ENCODE results near the gene LMBRD2. TPM values are rescaled to one million over a fixed set of nuclear protein-coding genes. Genes with fewer than 3 reads are reported as not detected.

Gene LMBRD2
- total and polyA plus RNA-seq, 2 donors (not counting 1 experiment from before 2014, with no cell fraction given) = 2.1 to 10.0 TPM

- H3K4me1 Mint-ChIP-seq = no peaks in the 10 kb centered on the region
- WGBS (ENCODE audit: insufficient coverage) = 34% methylated on average over 7 of the region's 10 CpGs
- ChIA-PET CTCF (interaction anchor here (0.7 to 2.4 kb wide), 14 partner anchors 10 to 614 kb away, joined by 3 to 15 read pairs (median 4); no protein-coding TSS in a partner anchor), POLR2A (no interaction called here)
- Histone ChIP-seq H3K27me3 (replicated peaks in 1 of 4; ENCODE audit: control extremely low read depth in 1 of 4, control insufficient read depth in 3 of 4, insufficient read depth in 4 of 4, low read length in 3 of 4) (peaks cover 0 to 2% (median 0%) of the 10 kb centered on the region in 4 experiments), H3K9me3 (ENCODE audit: control extremely low read depth in 1 of 3, control insufficient read depth in 2 of 3, insufficient read depth in 1 of 3, low read length in 2 of 3) (no peaks in the 10 kb centered on the region), H3K9ac (ENCODE audit: low read length) (no peak overlapping the region), H4K20me1 (ENCODE audit: control insufficient read depth, insufficient read depth, low read length, poor library complexity, severe bottlenecking) (no peaks in the 10 kb centered on the region), H2AFZ (ENCODE audit: insufficient read depth, low read depth, low read length, poor library complexity, severe bottlenecking) (no peak overlapping the region), H3K4me3 (ENCODE audit: control extremely low read depth in 1 of 5, extremely low read depth in 1 of 5, insufficient read depth in 1 of 5, low read depth in 2 of 5, low read length in 4 of 5) (no peak overlapping the region), H3K27ac (ENCODE audit: low read length in 2 of 2) (no peak overlapping the region), H3K4me1 (ENCODE audit: control insufficient read depth in 2 of 2, insufficient read depth in 2 of 2, low read length in 2 of 2) (no peaks in the 10 kb centered on the region), H3K79me2 (ENCODE audit: control insufficient read depth, insufficient read depth, low read length) (no peaks in the 10 kb centered on the region), H3K4me2 (replicated peaks; ENCODE audit: low read depth, low read length, poor library complexity, severe bottlenecking) (no peak overlapping the region), H3K36me3 (replicated peaks in 1 of 2; ENCODE audit: control extremely low read depth in 1 of 2, control insufficient read depth in 1 of 2, extremely low read depth in 1 of 2, insufficient read depth in 2 of 2, low read length in 1 of 2) (no peaks in the 10 kb centered on the region)
- TF ChIP-seq EZH2 (IDR thresholded peaks at IDR 0.05; ENCODE audit: borderline replicate concordance, insufficient read depth, low read depth, low read length, poor library complexity, severe bottlenecking) = no peak
- TF ChIP-seq CTCF (IDR thresholded peaks at IDR 0.05) = peak; percentile 75
- no peak overlapping the region for H3K4me3 Mint-ChIP-seq
- DNase-seq (peak; percentile 43), ATAC-seq (ENCODE audit: low read depth) (peak; percentile 63)
- peaks cover 5% of the 10 kb centered on the region for H3K9me3 Mint-ChIP-seq (ENCODE audit: insufficient read depth)
- no peak overlapping the region for H3K27ac Mint-ChIP-seq
- peaks cover 26% of the 10 kb centered on the region for H3K27me3 Mint-ChIP-seq
- intact Hi-C loops (cut with micrococcal nuclease) = loop anchor here (1.0 to 5.0 kb wide), 2 partner anchors 226 to 613 kb away; no protein-coding TSS in a partner anchor
These were observed 72.4 kb downstream of the LMBRD2 start for GRCh38 chr5:36079200-36079781.

- ATAC-seq (ENCODE audit: low read depth) = no peak
- H3K9me3 ChIP-seq (ENCODE audit: control extremely low read depth in 1 of 3, control insufficient read depth in 2 of 3, insufficient read depth in 1 of 3, low read length in 2 of 3) = no peaks in the 10 kb centered on the region
- H3K9ac ChIP-seq (ENCODE audit: low read length) = no peak overlapping the region
- H3K27ac Mint-ChIP-seq = no peak overlapping the region
- H3K27me3 ChIP-seq (replicated peaks in 1 of 4; ENCODE audit: control extremely low read depth in 1 of 4, control insufficient read depth in 3 of 4, insufficient read depth in 4 of 4, low read length in 3 of 4) = peaks cover 0 to 2% (median 0%) of the 10 kb centered on the region in 4 experiments
- no peaks in the 10 kb centered on the region for H4K20me1 ChIP-seq (ENCODE audit: control insufficient read depth, insufficient read depth, low read length, poor library complexity, severe bottlenecking)
- no peak overlapping the region for H3K4me3 ChIP-seq (ENCODE audit: control extremely low read depth in 1 of 5, extremely low read depth in 1 of 5, insufficient read depth in 1 of 5, low read depth in 2 of 5, low read length in 4 of 5)
- H3K9me3 Mint-ChIP-seq (ENCODE audit: insufficient read depth) = no peaks in the 10 kb centered on the region
- H2AFZ ChIP-seq (ENCODE audit: insufficient read depth, low read depth, low read length, poor library complexity, severe bottlenecking) = no peak overlapping the region
- H3K4me1 Mint-ChIP-seq = no peaks in the 10 kb centered on the region
- WGBS (ENCODE audit: insufficient coverage) = 64% methylated on average over 7 of the region's 10 CpGs
- intact Hi-C loops (cut with micrococcal nuclease) = loop anchor here (5.0 kb wide), 1 partner anchor 614 kb away; no protein-coding TSS in a partner anchor
- no peaks in the 10 kb centered on the region for H3K79me2 ChIP-seq (ENCODE audit: control insufficient read depth, insufficient read depth, low read length)
- POLR2A ChIA-PET = no interaction called here
- no peaks in the 10 kb centered on the region for H3K36me3 ChIP-seq (replicated peaks in 1 of 2; ENCODE audit: control extremely low read depth in 1 of 2, control insufficient read depth in 1 of 2, extremely low read depth in 1 of 2, insufficient read depth in 2 of 2, low read length in 1 of 2)
- DNase-seq = no peak
- CTCF ChIA-PET = interaction anchor here (0.7 to 2.4 kb wide), 11 partner anchors 9 to 615 kb away, joined by 3 to 15 read pairs (median 6); no protein-coding TSS in a partner anchor
- no peak overlapping the region for H3K4me2 ChIP-seq (replicated peaks; ENCODE audit: low read depth, low read length, poor library complexity, severe bottlenecking)
- no peaks in the 10 kb centered on the region for H3K4me1 ChIP-seq (ENCODE audit: control insufficient read depth in 2 of 2, insufficient read depth in 2 of 2, low read length in 2 of 2)
- TF ChIP-seq CTCF (IDR thresholded peaks at IDR 0.05) = no peak
- no peak for TF ChIP-seq EZH2 (IDR thresholded peaks at IDR 0.05; ENCODE audit: borderline replicate concordance, insufficient read depth, low read depth, low read length, poor library complexity, severe bottlenecking)
- H3K27me3 Mint-ChIP-seq = peaks cover 20% of the 10 kb centered on the region
- H3K4me3 Mint-ChIP-seq = no peak overlapping the region
- H3K27ac ChIP-seq (ENCODE audit: low read length in 2 of 2) = no peak overlapping the region
These were observed 73.3 kb downstream of the LMBRD2 start for GRCh38 chr5:36078430-36078829.

Measured in B cell (primary cell).